ENCODE measurements around the gene MGAT2.

The MGAT2 gene

GRCh38 chr14:49621114-49621881, 699 bp downstream of the MGAT2 start:
- in situ Hi-C loops (cut with MboI; ENCODE audit: low sequenced_read_pairs), result no loop called here
- Histone ChIP-seq H3K27me3 (ENCODE audit: low read depth) (no peaks in the 10 kb centered on the region), H3K4me1 (peaks cover 20% of the 10 kb centered on the region), H3K36me3 (replicated peaks) (peaks cover 35% of the 10 kb centered on the region), H3K4me3 (peak overlapping the region; percentile 83), H3K9me3 (no peaks in the 10 kb centered on the region)
- DNase-seq (ENCODE audit: low spot score in 2 of 2), result peak; percentile 39 to 84

- in situ Hi-C loops (cut with MboI; ENCODE audit: low sequenced_read_pairs), result no loop called here
- H3K36me3 ChIP-seq (replicated peaks), result peaks cover 31% of the 10 kb centered on the region
- no peaks in the 10 kb centered on the region for H3K27me3 ChIP-seq (ENCODE audit: low read depth)
- no peak for DNase-seq (ENCODE audit: low spot score in 2 of 2)
- no peaks in the 10 kb centered on the region for H3K9me3 ChIP-seq
- H3K4me3 ChIP-seq, result peak overlapping the region; percentile 83
- peaks cover 20% of the 10 kb centered on the region for H3K4me1 ChIP-seq
Measured at GRCh38 chr14:49622022-49622607, 1.5 kb downstream of the MGAT2 start.

- Histone ChIP-seq H3K9me3 (no peaks in the 10 kb centered on the region), H3K4me1 (peaks cover 16% of the 10 kb centered on the region), H3K4me3 (peak overlapping the region; percentile 83), H3K36me3 (replicated peaks) (peaks cover 23% of the 10 kb centered on the region), H3K27me3 (ENCODE audit: low read depth) (no peaks in the 10 kb centered on the region)
- DNase-seq (ENCODE audit: low spot score in 2 of 2), result no peak
- in situ Hi-C loops (cut with MboI; ENCODE audit: low sequenced_read_pairs), result no loop called here
Measured at GRCh38 chr14:49623387-49623786, 2.8 kb downstream of the MGAT2 start.

GRCh38 chr14:49623941-49624839, 3.6 kb downstream of the MGAT2 start:
- H3K9me3 ChIP-seq, result no peaks in the 10 kb centered on the region
- in situ Hi-C loops (cut with MboI; ENCODE audit: low sequenced_read_pairs), result no loop called here
- peak overlapping the region; percentile 83 for H3K4me3 ChIP-seq
- DNase-seq (ENCODE audit: low spot score in 2 of 2), result no peak
- no peaks in the 10 kb centered on the region for H3K27me3 ChIP-seq (ENCODE audit: low read depth)
- peaks cover 15% of the 10 kb centered on the region for H3K4me1 ChIP-seq
- peaks cover 15% of the 10 kb centered on the region for H3K36me3 ChIP-seq (replicated peaks)

- no peaks in the 10 kb centered on the region for H3K27me3 ChIP-seq (ENCODE audit: low read depth)
- H3K4me1 ChIP-seq, result peaks cover 23% of the 10 kb centered on the region
- peak overlapping the region; percentile 88 for H3K4me3 ChIP-seq
- in situ Hi-C loops (cut with MboI; ENCODE audit: low sequenced_read_pairs), result loop anchor here (10.0 kb wide), 1 partner anchor 471 kb away; no protein-coding TSS in a partner anchor
- H3K9me3 ChIP-seq, result no peaks in the 10 kb centered on the region
- H3K36me3 ChIP-seq (replicated peaks), result peaks cover 26% of the 10 kb centered on the region
- DNase-seq (ENCODE audit: low spot score in 2 of 2), result peak; percentile 91 to 95
Measured at GRCh38 chr14:49633640-49634546, 13.3 kb downstream of the MGAT2 start.

GRCh38 chr14:49634547-49635334, 14.1 kb downstream of the MGAT2 start, which contains the start of gene DNAAF2:
Gene DNAAF2, minus strand, starts transcription at chr14:49635244. Its CDS starts 95 bp downstream, at chr14:49635149.
- Histone ChIP-seq H3K4me3 (peak within 1 kb of the TSS; percentile 88), H3K27me3 (ENCODE audit: low read depth) (no peaks in the 10 kb centered on the region), H3K9me3 (no peaks in the 10 kb centered on the region), H3K36me3 (replicated peaks) (peaks cover 26% of the 10 kb centered on the region), H3K4me1 (peaks cover 23% of the 10 kb centered on the region)
- in situ Hi-C loops (cut with MboI; ENCODE audit: low sequenced_read_pairs), result loop anchor here (5.0 to 10.0 kb wide), 2 partner anchors 133 to 470 kb away; partner anchors contain the start of gene KLHDC2
- peak; percentile 64 to 82 for DNase-seq (ENCODE audit: low spot score in 2 of 2)

GRCh38 chr14:49636866-49637265, 16.3 kb downstream of the MGAT2 start:
- in situ Hi-C loops (cut with MboI; ENCODE audit: low sequenced_read_pairs), result loop anchor here (5.0 to 10.0 kb wide), 2 partner anchors 130 to 468 kb away; partner anchors contain the start of gene KLHDC2
- peaks cover 18% of the 10 kb centered on the region for H3K4me1 ChIP-seq
- H3K4me3 ChIP-seq, result no peak overlapping the region
- no peak for DNase-seq (ENCODE audit: low spot score in 2 of 2)
- no peaks in the 10 kb centered on the region for H3K27me3 ChIP-seq (ENCODE audit: low read depth)
- no peaks in the 10 kb centered on the region for H3K9me3 ChIP-seq
- H3K36me3 ChIP-seq (replicated peaks), result peaks cover 18% of the 10 kb centered on the region

- Histone ChIP-seq H3K9me3 (no peaks in the 10 kb centered on the region), H3K4me1 (peaks cover 18% of the 10 kb centered on the region), H3K36me3 (replicated peaks) (peaks cover 22% of the 10 kb centered on the region), H3K27me3 (ENCODE audit: low read depth) (no peaks in the 10 kb centered on the region), H3K4me3 (no peak overlapping the region)
- no peak for DNase-seq (ENCODE audit: low spot score in 2 of 2)
- in situ Hi-C loops (cut with MboI; ENCODE audit: low sequenced_read_pairs), result loop anchor here (5.0 to 10.0 kb wide), 2 partner anchors 130 to 467 kb away; partner anchors contain the start of gene KLHDC2
Measured at GRCh38 chr14:49637534-49638078, 17.0 kb downstream of the MGAT2 start.

GRCh38 chr14:49640540-49641417, 20.2 kb downstream of the MGAT2 start:
- Histone ChIP-seq H3K36me3 (replicated peaks) (peaks cover 18% of the 10 kb centered on the region), H3K9me3 (no peaks in the 10 kb centered on the region), H3K27me3 (ENCODE audit: low read depth) (no peaks in the 10 kb centered on the region), H3K4me1 (peaks cover 18% of the 10 kb centered on the region), H3K4me3 (no peak overlapping the region)
- in situ Hi-C loops (cut with MboI; ENCODE audit: low sequenced_read_pairs), result no loop called here
- no peak for DNase-seq (ENCODE audit: low spot score in 2 of 2)

GRCh38 chr14:49641697-49642129, 21.1 kb downstream of the MGAT2 start:
- DNase-seq (ENCODE audit: low spot score in 2 of 2), result no peak
- H3K36me3 ChIP-seq (replicated peaks), result peaks cover 15% of the 10 kb centered on the region
- peaks cover 12% of the 10 kb centered on the region for H3K4me1 ChIP-seq
- H3K9me3 ChIP-seq, result no peaks in the 10 kb centered on the region
- no peaks in the 10 kb centered on the region for H3K27me3 ChIP-seq (ENCODE audit: low read depth)
- H3K4me3 ChIP-seq, result no peak overlapping the region
- in situ Hi-C loops (cut with MboI; ENCODE audit: low sequenced_read_pairs), result no loop called here

- in situ Hi-C loops (cut with MboI; ENCODE audit: low sequenced_read_pairs), result no loop called here
- H3K36me3 ChIP-seq (replicated peaks), result peaks cover 15% of the 10 kb centered on the region
- H3K9me3 ChIP-seq, result no peaks in the 10 kb centered on the region
- no peak for DNase-seq (ENCODE audit: low spot score in 2 of 2)
- peaks cover 10% of the 10 kb centered on the region for H3K4me1 ChIP-seq
- H3K27me3 ChIP-seq (ENCODE audit: low read depth), result no peaks in the 10 kb centered on the region
- no peak overlapping the region for H3K4me3 ChIP-seq
Measured at GRCh38 chr14:49642163-49642562, 21.6 kb downstream of the MGAT2 start.

Measured in HAP-1 (cell line).